ENCODE results near the gene MRPL17. TPM values are rescaled to one million over a fixed set of nuclear protein-coding genes. Genes with fewer than 3 reads are reported as not detected.

The MRPL17 gene
- total and polyA plus RNA-seq, 9 of the 15 experiments (the other 6 are each of a cell fraction or from before 2014, with no cell fraction given) = 33.9 to 81.6 (median 43.9) TPM

- TF ChIP-seq ZBTB40 (IDR thresholded peaks at IDR 0.05) (peak; percentile 82), ZBTB40 (CRISPR knock-in tag; IDR thresholded peaks at IDR 0.05) (no peak), ASH1L (IDR thresholded peaks at IDR 0.05; ENCODE audit: borderline replicate concordance, low read depth, partially characterized antibody) (peak; percentile 27), NCOA6 (IDR thresholded peaks at IDR 0.05) (no peak), YY1 (IDR thresholded peaks at IDR 0.05; ENCODE audit: borderline replicate concordance in 1 of 3, control insufficient read depth in 1 of 3, extremely low read depth in 1 of 3, insufficient read depth in 3 of 3, insufficient read length in 1 of 3, insufficient replicate concordance in 2 of 3, low read depth in 1 of 3, low read length in 2 of 3) (peak in 2 of 3 experiments; percentile 60 to 82), ATF6 (CRISPR knock-in tag; IDR thresholded peaks at IDR 0.05) (peak; percentile 95; the same call in 1 of the 2 replicates), RBFOX2 (IDR thresholded peaks at IDR 0.05; ENCODE audit: low read depth, low read length) (peak; percentile 99), MXI1 (IDR thresholded peaks at IDR 0.05; ENCODE audit: low read depth, low read length) (peak; percentile 69), SFPQ (IDR thresholded peaks at IDR 0.05; ENCODE audit: low read depth, low read length) (no peak), TRIM24 (IDR thresholded peaks at IDR 0.05) (0 out of 4 replicates have a peak, but pooled peaks of 1 of the 2 experiments have one; percentile 47)
Observed at GRCh38 chr11:6682936-6683861, at the start of gene MRPL17 (continued).

Data from K562 (cell line).